DMS153 (cell line): ENCODE data around the gene THBS1.

Source experiments
- DNase-seq: peaks from one replicate; lab custom pipeline; 2025; lab: John Stamatoyannopoulos, UW

THBS1 gene

DNA sequence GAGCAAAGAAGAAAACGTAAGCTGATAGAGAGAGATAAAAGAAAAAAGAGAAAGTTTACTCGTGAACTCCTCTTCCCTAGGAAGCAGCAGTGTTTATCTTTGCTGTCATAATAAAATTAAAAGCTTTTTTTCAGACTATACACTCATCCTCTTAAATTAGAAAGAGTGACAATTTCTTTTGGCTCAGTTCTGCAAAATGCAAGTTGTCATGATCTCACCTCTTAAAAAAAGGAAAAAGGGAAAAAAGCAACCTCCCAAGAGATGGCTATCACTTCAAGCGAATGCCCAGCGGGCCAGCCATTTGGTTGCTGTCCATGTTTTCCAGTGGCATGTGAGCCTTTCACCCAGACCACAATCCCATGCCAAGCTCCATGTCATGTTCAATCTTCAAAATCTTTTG lies 7.0 kb upstream of the THBS1 start:
- no peak for DNase-seq

DNA sequence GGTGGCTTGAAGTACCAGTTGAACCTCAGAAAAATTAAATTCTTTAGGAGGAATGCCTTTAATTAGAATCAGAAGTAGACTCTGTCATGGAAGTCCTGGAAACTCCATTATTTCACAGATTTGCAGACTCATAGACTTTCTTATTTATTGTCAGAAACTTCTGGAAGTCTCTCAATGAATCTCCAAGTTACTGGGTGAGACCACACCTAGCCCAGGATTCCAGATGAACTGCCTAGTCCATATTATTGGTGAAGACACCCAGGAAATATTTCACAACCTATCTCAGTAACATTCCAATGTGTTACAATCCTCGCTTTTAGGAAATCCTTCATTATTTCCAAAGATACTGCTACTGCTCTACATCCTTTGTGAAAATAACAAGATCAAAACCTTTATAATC lies 6.5 kb upstream of the THBS1 start:
- DNase-seq: no peak

DNA sequence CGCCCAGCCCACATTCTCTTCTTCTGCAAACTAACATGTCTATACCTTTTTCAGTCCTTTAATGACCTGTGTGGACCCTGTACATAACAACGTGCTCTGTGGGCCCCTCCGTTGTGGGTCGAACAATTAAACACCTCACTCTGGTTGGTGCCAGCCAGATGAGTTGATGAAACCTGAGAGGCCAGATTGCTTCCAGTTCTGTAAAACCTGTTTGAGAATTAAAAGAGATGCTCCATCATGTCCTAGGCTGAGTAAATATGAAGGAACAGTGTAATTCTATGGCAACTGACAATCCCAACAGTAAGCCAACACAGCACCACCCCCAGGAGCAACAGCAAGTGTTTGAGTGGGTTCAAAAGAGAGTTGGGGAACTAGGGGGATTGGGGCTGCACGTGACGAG lies 5.7 kb upstream of the THBS1 start:
- no peak for DNase-seq

DNA sequence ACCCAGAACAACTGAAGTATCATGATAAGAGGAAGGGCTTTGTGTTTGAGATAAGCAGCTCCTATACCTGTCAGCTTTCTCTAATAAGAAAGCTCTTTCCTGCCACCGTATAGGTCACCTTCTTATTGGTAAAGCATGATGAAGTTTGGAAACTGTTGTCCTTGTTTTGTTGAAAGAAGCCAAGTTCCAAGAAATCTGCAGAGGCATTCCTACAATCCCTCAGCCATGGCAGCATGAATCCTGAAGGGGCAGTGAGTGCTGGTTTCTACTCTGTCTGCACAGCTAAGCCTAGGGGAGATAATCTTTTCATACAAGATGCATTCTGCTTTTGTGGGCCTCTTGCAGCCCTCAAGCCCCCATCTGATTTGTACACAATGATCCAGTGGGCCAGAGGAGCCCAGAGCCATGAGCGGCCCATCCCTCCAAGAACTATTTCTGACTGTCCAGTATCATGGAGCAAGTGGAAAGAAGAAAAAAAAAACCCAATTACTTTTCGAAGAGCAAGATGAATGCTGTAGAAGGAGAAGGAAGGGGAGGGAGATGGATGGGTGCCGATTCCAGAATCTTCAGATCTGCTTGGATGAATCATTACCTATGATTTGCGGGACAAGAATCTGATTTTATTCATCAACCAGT lies 1.9 kb upstream of the THBS1 start:
- no peak for DNase-seq

DNA sequence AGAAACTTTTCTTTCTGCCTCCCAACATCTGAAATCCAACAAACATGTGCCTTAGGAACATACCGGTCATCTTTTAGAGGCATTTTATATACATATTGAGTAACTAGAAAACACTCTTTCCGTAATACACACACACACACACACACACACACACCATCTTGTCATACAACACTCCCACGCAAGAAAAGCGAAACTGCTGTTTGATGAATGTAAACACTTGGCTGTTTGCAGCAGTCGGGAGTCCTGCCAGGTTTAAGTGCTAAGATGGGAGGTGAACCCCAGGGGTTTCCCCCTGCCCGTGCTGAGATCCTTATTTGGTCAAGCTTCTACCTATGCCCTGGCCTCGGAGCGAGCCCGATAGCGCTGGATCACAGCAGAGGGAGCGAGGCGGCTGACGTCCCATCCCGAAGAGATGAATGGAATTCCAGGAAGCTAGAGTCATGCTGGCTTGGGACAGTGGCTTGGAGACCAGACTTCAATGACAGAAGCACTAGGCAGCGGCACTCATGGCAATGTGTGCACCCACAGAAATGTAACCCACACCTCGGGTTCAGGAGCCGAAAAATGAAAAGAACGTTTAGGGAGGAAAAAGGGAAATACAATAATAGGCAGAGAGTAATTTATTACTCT lies 1.3 kb upstream of the THBS1 start:
- DNase-seq: peak; percentile 4

DNA sequence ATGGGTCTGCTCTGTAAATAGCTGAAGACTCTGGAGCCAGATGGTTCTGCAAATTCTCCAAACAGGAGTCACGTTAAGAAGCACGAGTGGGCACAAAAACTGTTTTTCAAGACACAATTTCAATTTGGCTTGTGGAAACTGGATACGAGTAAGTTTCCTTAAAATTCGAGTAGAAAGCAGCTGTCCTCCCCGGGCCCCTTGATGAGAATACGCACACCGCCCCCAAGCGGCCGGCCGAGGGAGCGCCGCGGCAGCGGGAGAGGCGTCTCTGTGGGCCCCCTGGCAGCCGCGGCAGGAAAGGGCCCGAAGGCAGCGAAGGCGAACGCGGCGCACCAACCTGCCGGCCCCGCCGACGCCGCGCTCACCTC lies 778 bp upstream of the THBS1 start:
- peak; percentile 41 for DNase-seq

DNA sequence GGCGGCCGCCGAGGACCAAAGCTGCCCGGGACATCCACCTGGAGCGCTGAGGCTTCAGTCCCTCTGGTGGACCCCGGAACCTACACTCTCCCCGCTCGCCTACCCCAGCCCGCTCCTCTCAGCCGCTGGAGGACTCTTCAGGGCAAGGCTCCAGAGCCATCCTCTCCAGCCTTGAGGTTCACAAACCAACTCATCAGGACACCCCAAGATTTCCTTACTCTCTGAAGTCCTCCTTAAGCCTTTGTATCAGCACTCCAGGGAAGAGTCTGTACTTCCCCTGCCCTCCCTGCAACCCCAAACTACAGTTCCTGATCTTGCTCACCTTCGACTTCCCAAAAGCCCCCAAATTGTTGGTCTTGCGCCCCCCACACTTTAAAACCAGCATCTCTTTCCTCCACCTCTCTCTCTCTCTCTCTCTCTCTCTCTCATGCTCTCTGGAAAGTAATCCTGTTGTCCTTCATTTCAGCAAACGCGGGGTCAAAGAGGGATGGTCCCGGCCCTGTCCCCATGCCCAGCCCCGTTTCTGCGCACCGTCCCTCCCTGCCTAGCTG lies 438 bp downstream of the THBS1 start:
- no peak for DNase-seq

DNA sequence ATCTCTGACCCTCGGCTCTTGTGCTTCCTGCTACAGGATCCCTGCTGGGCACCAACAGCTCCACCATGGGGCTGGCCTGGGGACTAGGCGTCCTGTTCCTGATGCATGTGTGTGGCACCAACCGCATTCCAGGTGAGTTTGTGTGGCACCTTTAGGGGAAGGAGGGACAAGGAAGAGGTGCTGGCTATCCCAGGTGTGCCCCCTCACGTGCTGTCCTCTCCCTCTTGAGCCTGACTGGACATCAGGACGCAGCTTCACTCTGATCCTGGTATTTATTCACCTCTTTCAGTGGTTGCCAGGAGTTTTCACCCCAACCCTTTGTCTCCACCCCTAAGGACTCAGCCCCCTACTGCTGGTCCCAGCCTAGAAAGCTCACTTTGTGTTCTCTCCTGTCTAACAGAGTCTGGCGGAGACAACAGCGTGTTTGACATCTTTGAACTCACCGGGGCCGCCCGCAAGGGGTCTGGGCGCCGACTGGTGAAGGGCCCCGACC lies 960 bp downstream of the THBS1 start:
- peak; percentile 20 for DNase-seq

DNA sequence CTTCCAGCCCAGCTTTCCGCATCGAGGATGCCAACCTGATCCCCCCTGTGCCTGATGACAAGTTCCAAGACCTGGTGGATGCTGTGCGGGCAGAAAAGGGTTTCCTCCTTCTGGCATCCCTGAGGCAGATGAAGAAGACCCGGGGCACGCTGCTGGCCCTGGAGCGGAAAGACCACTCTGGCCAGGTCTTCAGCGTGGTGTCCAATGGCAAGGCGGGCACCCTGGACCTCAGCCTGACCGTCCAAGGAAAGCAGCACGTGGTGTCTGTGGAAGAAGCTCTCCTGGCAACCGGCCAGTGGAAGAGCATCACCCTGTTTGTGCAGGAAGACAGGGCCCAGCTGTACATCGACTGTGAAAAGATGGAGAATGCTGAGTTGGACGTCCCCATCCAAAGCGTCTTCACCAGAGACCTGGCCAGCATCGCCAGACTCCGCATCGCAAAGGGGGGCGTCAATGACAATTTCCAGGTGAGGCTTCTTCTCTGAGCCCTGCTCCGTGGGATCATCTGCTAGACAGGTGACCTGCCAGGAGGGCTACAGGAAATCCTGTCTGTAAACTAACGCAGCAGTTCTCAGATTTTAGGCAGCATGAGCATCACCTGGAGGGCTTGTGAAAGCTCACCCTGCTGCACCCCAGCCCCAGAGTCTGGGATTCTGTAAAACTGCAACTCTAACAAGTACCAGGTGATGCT lies 1.6 kb downstream of the THBS1 start:
- no peak for DNase-seq

DNA sequence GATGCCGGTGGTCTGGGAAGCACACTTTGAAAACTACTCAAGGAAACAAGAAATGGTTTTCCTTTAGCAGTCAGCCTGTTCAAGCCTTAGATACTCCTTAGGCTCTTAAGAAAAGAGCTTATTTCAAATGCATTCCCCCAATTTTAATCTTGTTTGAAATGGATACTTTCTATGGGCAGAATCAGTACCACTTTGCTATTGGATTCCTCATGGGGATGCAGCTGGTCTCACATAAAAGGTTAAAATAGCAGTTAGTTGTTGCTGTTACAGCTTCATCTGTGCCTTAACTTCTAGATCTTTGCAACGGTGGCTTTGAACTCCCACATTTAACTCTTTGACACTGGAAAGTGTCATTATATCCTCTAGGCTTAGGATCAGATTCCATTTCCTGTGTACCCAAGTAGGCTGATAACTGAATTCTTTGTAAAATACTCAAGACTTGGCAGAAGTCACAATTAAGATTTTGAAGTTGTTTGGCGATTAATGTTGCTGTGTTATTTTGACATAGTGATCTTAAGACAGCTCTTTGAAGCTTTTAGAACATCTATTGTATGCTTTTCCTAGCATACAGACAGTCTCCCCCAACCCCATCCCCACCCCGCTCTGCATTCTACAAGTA lies 2.2 kb downstream of the THBS1 start:
- DNase-seq: no peak

DNA sequence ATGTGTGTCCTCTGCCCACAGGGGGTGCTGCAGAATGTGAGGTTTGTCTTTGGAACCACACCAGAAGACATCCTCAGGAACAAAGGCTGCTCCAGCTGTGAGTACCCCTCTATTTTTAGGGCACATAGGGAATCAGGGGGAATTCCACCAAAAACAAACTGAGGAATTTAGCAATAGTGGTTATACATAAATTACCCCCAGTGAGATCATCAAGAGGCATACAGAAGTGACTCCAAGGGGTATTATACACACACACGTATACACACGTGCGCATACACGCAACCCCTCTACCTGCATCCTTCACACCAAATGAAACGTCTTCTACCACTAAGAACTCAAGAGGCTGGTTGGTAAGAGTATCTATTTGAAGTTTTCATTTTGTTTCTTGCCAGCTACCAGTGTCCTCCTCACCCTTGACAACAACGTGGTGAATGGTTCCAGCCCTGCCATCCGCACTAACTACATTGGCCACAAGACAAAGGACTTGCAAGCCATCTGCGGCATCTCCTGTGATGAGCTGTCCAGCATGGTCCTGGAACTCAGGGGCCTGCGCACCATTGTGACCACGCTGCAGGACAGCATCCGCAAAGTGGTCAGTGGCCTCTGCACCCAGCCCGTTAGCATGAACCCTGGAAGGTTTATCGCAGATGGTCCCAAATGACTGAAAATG lies 2.9 kb downstream of the THBS1 start:
- DNase-seq: no peak

DNA sequence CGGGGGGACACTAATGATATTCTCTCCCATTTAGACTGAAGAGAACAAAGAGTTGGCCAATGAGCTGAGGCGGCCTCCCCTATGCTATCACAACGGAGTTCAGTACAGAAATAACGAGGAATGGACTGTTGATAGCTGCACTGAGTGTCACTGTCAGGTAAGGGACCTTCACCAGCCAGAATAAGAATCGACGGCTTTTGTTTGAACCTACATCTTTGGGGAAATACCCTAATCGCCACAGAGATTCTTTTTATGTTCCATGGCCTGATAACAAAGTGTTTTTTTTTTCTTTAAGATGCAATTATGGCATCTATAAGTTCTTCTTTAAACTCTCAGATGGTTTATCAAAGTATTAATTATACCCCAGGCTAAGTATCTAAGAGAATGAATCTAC lies 3.4 kb downstream of the THBS1 start:
- DNase-seq: no peak

DNA sequence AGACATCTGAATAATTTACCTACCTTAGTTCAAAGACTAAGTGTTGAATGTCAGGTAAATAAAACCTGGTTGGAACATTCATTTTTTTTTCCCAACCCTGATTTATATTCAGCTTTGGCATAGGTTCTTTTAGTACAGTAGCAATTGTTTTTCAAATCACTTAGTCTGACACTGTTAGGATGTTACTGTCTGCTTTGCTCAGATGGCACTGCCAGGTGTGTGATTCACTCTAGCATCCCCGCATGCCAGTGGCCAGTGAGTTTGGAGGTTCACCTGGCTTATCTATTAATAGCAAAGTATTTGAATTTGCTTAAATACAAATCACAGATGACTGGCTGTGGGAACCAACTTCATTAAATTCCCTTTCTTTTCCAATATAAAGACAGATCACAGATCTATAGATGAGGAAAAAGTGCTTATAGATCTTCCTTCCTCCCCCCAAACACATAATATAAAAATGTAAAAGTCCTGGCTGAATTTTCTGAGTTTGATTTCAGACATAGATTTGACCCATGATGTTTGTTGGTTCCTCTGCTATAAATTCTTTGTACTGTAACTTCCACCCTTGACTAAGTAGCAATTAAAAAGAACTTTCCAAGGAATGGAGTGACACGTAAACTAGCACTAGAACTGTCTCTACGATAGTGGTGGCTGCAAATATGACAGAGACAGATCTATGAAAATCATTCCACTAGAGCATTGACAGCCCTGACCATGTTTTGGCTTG lies 3.9 kb downstream of the THBS1 start:
- DNase-seq: no peak

DNA sequence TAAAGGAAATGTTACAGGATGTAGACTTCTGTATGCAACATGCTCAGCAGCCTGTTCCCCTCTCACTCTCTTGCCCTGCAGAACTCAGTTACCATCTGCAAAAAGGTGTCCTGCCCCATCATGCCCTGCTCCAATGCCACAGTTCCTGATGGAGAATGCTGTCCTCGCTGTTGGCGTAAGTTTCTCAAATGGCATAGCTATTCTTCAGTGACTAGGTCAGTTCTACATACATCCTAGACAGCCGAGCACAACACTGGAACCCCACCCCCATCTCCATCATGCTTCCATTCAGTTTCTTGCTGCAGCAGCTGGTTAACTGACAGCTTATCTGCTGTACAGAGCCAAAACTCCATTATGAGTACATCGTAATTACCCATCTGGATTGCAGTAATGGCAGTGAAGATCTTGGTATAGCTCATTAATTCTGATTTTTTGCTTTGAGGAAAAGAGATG lies 4.5 kb downstream of the THBS1 start:
- no peak for DNase-seq

DNA sequence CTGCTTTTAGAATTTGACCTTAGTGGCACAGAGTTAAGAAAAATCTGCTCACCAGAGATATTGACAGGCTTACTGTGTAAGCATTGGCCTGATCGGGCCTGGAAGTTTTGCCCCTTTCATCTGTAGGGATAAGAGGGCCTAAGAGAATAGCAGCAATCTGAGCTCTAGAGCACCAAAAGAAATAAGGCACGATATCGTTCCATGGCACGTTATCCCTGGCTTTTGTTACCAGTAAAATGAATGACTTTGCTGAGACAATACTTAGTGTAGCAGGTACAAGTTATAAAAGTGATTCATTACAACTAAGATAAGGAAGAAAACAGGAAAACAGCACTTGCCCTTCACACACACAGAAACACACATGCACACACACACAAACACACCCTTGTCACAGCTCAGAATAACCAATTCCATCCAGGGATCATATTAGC lies 5.0 kb downstream of the THBS1 start:
- DNase-seq: no peak

DNA sequence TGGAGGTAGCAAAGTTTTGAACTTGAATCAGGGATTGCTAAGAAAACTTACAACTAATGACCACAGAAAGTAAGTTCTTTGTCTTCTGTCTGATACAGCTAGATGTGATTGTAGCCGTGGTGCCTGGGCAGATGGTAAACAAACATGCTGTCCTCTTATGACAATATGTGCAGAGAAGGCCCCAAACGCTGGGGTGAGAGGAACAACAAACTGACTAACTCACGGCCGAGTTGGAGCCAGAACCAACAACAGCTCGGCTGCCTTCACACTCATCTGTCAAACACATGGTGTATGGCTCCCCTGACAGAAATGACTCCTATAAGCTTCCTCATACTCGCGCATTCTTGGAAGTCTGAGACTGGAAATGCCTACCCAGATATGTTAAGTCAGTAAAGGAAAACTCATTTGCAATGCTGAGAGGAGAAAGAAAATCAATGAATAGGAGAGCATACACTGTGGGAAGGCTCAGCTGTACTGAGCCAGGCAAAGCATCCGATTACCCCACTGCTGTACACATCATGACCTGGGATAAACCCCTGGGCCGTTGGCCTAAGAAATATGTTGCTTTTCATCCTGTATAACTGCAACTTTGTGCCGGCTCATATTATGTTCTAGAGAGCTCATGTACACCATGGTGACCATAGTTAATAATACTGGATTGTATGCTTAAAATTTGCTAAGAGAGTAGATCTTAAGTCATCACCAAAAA lies 5.7 kb downstream of the THBS1 start:
- DNase-seq: no peak

DNA sequence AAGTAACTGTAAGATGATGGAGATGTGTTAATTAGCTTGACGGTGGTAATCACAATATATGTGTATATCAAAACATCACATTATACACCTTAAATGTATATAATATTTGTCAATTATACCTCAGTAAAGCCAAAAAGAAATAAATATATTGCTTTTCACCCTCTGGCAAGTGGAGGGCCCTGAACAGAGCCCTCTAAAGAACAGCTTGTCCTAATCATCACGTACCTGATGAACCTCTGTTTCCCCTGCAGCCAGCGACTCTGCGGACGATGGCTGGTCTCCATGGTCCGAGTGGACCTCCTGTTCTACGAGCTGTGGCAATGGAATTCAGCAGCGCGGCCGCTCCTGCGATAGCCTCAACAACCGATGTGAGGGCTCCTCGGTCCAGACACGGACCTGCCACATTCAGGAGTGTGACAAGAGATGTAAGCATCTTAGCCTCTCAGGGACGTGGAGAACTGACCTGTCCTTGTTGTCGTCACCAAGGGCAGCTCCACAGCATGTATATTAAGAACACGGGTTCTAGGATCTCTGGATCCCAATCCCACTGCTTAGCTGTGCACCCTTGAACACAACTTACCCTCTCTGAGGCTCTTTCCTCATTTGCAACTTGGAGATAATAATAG lies 6.3 kb downstream of the THBS1 start:
- no peak for DNase-seq

DNA sequence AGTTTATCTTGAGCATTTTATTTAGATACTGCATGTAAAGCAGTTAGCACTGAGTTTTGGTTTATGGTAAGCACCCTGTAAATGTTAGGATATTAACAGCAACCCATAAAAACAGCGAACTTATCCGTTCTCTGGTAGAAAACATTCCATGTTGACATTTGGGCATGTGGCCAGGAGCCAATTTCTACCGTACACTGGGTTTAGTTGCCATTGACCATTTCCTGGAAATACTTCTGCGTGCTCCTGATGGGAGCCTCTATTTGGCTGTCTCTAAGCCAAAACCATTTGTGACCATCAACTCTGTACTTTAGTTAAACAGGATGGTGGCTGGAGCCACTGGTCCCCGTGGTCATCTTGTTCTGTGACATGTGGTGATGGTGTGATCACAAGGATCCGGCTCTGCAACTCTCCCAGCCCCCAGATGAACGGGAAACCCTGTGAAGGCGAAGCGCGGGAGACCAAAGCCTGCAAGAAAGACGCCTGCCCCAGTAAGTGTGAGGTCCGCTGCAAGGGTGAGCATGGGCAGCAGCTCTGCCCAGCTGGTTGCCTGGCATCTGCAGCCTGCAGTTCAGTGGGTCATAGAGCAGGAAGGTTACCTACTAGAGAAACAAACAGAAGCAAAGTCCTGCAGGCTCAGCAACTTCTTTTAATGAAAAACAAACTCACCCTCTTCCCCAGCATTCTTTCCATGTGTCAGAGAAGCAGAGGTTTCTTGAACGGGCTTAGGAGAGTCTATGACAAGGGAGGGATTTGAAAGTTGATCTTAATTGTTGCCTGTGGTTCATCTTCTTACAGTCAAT lies 7.1 kb downstream of the THBS1 start:
- DNase-seq: no peak

DNA sequence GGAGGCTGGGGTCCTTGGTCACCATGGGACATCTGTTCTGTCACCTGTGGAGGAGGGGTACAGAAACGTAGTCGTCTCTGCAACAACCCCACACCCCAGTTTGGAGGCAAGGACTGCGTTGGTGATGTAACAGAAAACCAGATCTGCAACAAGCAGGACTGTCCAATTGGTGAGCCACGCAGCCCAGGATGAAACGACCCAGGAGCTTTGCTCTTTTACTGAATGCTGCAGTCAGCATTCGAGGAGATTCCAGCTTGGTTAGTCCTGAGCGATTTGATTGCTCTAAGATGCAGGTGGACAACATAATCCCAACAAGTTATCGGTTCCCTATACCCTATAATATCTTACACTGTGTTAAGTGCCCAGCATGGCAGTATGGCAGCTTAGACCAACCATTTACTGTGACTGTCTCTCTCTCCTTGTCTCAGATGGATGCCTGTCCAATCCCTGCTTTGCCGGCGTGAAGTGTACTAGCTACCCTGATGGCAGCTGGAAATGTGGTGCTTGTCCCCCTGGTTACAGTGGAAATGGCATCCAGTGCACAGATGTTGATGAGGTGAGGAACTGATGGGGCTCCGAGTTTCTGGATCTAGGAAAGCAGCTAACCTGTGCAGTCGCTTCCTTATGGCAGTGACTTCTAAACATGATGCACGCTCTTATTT lies 7.8 kb downstream of the THBS1 start:
- no peak for DNase-seq
